Astrocyte (in vitro differentiated cells and primary cell): ENCODE data around the gene PCDHGC4.

Experiments used
- EZH2 ChIP-seq: IDR thresholded peaks from 2 replicates; pipeline ENCODE4 v1.6.1; 2012; ENCODE audit warnings: mild to moderate bottlenecking, low read length, inconsistent platforms; ENCODE audit not compliant: insufficient read depth
- TF ChIP-seq, protein P1 (sequence below): IDR thresholded peaks from 2 replicates; pipeline ENCODE4 v1.5.1; 2011; ENCODE audit warnings: low read depth, mild to moderate bottlenecking, inconsistent platforms, low read length, moderate library complexity; ENCODE audit not compliant: insufficient read depth

DNA sequence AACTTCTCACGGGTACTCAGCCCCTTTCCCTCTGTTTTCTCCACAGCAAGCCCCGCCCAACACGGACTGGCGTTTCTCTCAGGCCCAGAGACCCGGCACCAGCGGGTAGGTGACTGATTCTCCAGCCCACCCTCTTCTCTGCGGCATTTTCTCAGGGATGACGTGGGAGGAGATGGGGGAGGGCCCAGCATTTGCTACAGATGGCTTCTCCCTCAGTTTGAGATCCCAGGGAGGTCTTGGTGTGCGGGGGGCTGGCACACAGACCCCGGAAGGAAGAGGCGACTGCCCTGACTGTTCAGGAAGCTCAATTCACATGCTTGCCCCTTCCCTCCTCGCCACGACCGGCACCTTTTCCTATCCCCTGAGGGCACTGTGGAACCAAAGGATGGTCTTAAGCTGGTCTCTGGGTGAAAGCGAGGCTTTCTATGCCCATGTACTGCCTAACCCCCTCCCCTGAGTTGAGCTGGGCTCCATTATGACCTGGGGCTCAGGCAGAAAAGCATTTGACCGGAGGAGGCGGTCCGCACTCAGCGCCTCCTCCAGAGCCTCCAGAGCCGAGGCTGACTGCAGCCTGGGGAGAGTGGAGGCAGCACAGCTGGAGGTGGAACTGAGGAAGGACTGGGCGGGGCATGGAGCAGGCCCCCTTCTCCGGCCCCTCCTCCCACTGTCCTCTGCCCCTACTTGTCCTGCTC is 10.1 kb downstream of the PCDHGC4 start:
- TF ChIP-seq, protein P1, sequence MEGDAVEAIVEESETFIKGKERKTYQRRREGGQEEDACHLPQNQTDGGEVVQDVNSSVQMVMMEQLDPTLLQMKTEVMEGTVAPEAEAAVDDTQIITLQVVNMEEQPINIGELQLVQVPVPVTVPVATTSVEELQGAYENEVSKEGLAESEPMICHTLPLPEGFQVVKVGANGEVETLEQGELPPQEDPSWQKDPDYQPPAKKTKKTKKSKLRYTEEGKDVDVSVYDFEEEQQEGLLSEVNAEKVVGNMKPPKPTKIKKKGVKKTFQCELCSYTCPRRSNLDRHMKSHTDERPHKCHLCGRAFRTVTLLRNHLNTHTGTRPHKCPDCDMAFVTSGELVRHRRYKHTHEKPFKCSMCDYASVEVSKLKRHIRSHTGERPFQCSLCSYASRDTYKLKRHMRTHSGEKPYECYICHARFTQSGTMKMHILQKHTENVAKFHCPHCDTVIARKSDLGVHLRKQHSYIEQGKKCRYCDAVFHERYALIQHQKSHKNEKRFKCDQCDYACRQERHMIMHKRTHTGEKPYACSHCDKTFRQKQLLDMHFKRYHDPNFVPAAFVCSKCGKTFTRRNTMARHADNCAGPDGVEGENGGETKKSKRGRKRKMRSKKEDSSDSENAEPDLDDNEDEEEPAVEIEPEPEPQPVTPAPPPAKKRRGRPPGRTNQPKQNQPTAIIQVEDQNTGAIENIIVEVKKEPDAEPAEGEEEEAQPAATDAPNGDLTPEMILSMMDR, result no peak
- no peak for TF ChIP-seq EZH2
